ENCODE measurements around the gene INPP4B.

Gene INPP4B

DNA sequence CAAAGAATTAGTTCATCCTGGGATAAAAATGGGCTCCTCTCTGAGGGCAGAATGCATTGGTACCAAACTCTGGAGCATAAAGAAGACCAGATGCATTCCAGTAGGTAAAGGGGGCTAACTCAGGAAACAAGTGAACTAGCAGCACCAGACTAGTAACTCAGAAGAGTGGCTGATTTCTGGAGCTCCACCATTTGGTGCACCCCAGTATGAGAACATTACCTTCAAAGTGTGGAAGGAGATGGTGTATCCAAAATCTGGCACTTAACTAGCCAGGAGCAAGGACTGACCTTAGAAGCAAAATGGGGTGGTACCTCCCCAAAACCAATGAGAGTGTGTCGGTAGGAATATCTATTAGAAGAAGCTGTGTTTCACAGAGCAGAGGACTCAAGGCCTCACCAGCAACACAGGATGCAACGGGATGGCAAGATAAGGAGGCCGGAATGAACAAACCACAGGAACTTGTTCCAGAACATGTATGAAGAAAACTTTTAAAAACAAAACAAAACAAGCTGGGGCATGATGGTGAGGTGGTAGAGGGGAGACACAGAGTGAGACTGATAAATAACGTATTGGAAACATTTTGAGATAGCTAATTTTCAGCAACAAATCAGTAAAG, 142.3 kb downstream of the INPP4B start:
- TF ChIP-seq, protein P1, sequence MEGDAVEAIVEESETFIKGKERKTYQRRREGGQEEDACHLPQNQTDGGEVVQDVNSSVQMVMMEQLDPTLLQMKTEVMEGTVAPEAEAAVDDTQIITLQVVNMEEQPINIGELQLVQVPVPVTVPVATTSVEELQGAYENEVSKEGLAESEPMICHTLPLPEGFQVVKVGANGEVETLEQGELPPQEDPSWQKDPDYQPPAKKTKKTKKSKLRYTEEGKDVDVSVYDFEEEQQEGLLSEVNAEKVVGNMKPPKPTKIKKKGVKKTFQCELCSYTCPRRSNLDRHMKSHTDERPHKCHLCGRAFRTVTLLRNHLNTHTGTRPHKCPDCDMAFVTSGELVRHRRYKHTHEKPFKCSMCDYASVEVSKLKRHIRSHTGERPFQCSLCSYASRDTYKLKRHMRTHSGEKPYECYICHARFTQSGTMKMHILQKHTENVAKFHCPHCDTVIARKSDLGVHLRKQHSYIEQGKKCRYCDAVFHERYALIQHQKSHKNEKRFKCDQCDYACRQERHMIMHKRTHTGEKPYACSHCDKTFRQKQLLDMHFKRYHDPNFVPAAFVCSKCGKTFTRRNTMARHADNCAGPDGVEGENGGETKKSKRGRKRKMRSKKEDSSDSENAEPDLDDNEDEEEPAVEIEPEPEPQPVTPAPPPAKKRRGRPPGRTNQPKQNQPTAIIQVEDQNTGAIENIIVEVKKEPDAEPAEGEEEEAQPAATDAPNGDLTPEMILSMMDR (conservative IDR thresholded peaks at IDR 0.05; ENCODE audit: low read length) = no peak
- no peak overlapping the region for H3K4me3 ChIP-seq (ENCODE audit: low read length)
- DNase-seq (ENCODE audit: low read depth) = no peak

DNA sequence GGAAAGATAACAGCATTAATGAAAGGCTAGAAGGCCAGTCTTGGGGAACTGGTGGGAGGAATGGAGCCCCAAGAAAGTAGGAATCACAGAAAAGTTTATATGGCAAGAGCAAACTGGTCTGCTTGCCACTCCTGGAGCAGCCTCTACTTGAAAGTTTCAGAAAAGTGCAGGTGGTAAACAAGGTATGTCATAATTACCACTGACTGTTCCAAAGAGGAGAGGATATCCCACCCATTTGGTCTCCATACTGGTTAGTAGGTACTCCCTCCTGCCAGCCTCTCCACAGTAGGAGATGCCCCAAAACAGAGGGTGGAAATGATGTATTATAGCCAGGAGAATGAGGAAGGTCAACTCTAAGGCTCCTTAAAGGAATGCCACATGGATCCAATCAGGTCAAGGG, 145.1 kb downstream of the INPP4B start:
- no peak overlapping the region for H3K4me3 ChIP-seq (ENCODE audit: low read length)
- TF ChIP-seq, protein P1 (conservative IDR thresholded peaks at IDR 0.05; ENCODE audit: low read length) = no peak
- DNase-seq (ENCODE audit: low read depth) = no peak

DNA sequence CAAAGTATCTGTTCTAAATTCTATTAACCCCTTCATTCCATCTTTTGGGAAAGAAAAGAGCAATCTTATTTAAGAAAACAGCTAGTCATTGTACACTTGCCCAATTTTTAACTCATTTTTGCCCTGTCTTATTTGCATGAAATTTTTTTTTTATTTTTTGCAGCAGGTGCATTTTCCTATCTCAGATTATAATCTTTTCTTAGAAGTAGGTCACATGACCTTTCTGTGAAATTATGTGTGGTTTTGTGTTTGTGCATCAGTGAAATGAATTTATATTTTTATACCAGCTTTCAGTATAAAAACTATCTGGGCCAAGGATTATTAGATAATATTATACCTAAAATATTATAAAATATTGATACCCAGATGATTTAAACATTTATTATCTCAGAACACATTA, 145.6 kb downstream of the INPP4B start:
- H3K4me3 ChIP-seq (ENCODE audit: low read length) = no peak overlapping the region
- no peak for DNase-seq (ENCODE audit: low read depth)
- TF ChIP-seq, protein P1 (conservative IDR thresholded peaks at IDR 0.05; ENCODE audit: low read length) = no peak

DNA sequence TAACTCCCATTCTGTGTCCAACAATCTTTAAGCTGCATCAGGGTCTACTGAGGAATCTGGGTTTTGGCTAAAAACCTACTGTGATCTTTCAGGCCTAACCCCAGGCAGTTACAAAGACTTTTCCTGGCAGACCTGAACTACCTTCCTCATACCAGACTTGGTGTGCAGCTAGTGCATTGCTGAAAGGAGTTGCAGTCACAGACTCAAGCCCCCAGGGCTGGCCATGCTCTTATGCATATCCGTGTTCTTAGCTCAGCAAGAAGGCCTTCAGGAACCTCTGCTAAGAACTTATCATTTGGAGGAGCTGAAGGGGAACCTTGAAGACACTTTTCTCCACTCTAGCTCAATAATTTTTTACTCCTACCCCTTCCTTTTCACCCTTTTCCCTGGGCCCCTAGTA, 147.5 kb downstream of the INPP4B start:
- H3K4me3 ChIP-seq (ENCODE audit: low read length) = no peak overlapping the region
- TF ChIP-seq, protein P1 (conservative IDR thresholded peaks at IDR 0.05; ENCODE audit: low read length) = no peak
- DNase-seq (ENCODE audit: low read depth) = no peak

DNA sequence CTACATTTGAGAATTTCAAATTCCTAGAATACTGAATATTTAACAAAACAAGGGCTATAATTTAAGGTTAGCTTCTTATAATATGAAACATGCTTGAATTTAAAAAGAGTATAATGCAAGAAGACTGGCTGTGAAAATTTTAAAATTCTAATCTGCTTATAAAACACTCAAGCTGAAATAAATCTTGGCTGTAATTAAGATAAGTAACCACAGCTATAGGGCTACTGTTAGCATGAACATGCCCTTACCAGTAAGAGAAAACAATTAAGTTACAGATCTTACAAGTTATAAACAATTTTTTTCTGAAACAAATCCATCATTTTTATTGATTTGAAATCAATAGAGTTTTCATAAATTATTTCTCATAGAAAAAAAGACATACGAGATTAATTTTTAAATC, 148.2 kb downstream of the INPP4B start:
- no peak overlapping the region for H3K4me3 ChIP-seq (ENCODE audit: low read length)
- TF ChIP-seq, protein P1 (conservative IDR thresholded peaks at IDR 0.05; ENCODE audit: low read length) = no peak
- no peak for DNase-seq (ENCODE audit: low read depth)

DNA sequence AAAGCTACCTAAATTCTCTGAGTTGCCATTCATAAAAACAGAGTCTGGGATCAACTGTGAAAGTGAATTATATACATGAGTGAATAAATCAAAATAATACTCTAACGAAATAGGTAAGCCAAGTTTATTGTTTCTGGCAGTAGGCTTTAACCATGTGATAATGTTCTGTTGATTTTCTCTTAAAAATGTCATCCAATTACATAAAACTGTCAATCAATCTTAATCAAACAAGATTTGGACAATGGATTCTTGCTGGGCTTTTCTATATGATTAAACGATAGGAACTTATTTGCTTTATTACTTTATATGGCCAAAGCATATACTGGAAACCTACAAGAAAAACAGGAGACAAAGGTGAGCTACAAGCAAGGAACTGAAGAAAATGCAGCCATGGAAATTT, 148.8 kb downstream of the INPP4B start:
- TF ChIP-seq, protein P1 (conservative IDR thresholded peaks at IDR 0.05; ENCODE audit: low read length) = no peak
- DNase-seq (ENCODE audit: low read depth) = no peak
- H3K4me3 ChIP-seq (ENCODE audit: low read length) = no peak overlapping the region

DNA sequence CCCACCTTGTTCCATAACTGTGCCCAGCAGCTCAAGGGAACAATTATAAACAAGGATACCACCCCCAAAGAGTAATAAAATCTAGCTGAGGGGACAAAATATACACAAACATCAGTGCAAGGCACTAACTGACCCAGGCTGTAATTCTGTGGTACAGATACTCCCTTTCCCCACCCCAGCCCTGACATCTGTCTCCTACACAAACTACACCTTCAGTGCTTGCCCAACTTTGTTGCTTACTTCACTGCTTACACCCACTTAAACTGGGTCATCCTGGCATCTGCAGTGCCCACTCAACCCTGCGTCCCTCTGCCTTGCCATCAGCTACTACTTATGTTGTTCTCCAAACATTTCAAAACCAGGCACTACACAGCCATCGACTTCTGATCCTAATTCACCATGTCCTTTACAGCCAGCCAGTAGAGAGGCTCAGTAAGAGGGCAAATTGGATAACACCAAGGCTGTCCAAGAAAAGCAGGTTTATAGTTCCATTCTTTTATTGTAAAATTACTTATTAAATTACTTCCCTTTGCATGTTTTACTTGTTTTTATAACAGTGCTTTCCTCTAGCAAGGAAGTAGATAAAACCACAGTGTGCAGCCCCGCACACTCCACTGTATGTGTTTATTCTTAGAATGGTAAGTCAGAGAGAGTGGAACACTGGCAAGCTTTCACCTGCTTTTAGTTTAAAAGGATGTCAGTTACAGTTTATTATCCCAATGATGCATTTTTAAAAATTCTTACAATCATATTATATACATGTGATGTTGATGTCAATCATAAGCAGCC, 149.6 kb downstream of the INPP4B start:
- TF ChIP-seq, protein P1 (conservative IDR thresholded peaks at IDR 0.05; ENCODE audit: low read length) = no peak
- no peak for DNase-seq (ENCODE audit: low read depth)

More for the DNA sequence above, 149.6 kb downstream of the INPP4B start:
- H3K4me3 ChIP-seq (ENCODE audit: low read length) = no peak overlapping the region
